SK-N-SH treated with all-trans-retinoic acid at 6 μM for 48 hours (cell line): ENCODE measurements around the gene RIPOR3.

Source experiments
- ARNTL ChIP-seq: fragments of 450-650 bp; formaldehyde crosslinking; IDR thresholded peaks from 2 replicates; pipeline ENCODE4 v1.5.0; 2020; ENCODE audit warnings: low read depth, mild to moderate bottlenecking, moderate library complexity, borderline replicate concordance
- RARB ChIP-seq: fragments of 250-450 bp; sonication (Bioruptor Pico); IDR thresholded peaks from 2 replicates; pipeline ENCODE4 v1.8.0; 2021; ENCODE audit warnings: mild to moderate bottlenecking, moderate library complexity
- ZC3H10 ChIP-seq: fragments of 250-450 bp; sonication (Bioruptor Pico); IDR thresholded peaks from 2 replicates; pipeline ENCODE4 v1.5.1; 2021; ENCODE audit warnings: mild to moderate bottlenecking, moderate library complexity
- ZNF565 ChIP-seq: fragments of 450-650 bp; formaldehyde crosslinking; conservative IDR thresholded peaks from 2 replicates; pipeline ENCODE4 v1.5.0; 2020; ENCODE audit warnings: low read depth, mild to moderate bottlenecking, moderate library complexity
- ZNF8 ChIP-seq: fragments of 450-650 bp; formaldehyde crosslinking; IDR thresholded peaks from 2 replicates; pipeline ENCODE4 v1.5.0; 2020; ENCODE audit warnings: mild to moderate bottlenecking, moderate library complexity
- TF ChIP-seq, protein P1 (sequence below): fragments of 250-450 bp; sonication (Bioruptor Pico); IDR thresholded peaks from 2 replicates; pipeline ENCODE4 v1.5.1; 2021; ENCODE audit warnings: mild to moderate bottlenecking, moderate library complexity
- TF ChIP-seq, protein P2 (sequence below): fragments of 250-450 bp; sonication (Bioruptor Pico); IDR thresholded peaks from 2 replicates; pipeline ENCODE4 v1.8.0; 2020; ENCODE audit warnings: mild to moderate bottlenecking, moderate library complexity, borderline replicate concordance
- TF ChIP-seq, protein P3 (sequence below): fragments of 250-450 bp; sonication (Bioruptor Pico); IDR thresholded peaks from 2 replicates; pipeline ENCODE4 v1.8.0; 2021; ENCODE audit warnings: low read depth, mild to moderate bottlenecking, moderate library complexity, borderline replicate concordance
- TF ChIP-seq, protein P4 (sequence below): fragments of 250-450 bp; sonication (Bioruptor Pico); IDR thresholded peaks from 2 replicates; pipeline ENCODE4 v1.5.0; 2020; ENCODE audit warnings: mild to moderate bottlenecking, moderate library complexity

DNA sequence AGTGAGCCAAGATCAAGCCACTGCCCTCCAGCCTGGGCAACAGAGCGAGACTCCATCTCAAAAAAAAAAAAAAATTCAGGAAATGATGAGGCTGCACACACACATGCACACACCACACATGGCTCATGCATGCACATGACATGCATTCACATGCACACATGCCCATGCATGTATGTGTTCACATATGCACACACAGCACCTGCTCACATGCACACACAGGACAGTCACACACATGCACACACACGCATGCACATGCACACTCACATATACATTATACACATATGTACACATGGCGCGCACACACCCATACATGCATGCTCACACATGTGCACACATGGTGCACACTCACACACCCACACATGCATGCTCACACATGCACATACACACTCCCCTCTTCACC lies 22.5 kb downstream of the RIPOR3 start:
- no peak for TF ChIP-seq RARB
- TF ChIP-seq, protein P1, sequence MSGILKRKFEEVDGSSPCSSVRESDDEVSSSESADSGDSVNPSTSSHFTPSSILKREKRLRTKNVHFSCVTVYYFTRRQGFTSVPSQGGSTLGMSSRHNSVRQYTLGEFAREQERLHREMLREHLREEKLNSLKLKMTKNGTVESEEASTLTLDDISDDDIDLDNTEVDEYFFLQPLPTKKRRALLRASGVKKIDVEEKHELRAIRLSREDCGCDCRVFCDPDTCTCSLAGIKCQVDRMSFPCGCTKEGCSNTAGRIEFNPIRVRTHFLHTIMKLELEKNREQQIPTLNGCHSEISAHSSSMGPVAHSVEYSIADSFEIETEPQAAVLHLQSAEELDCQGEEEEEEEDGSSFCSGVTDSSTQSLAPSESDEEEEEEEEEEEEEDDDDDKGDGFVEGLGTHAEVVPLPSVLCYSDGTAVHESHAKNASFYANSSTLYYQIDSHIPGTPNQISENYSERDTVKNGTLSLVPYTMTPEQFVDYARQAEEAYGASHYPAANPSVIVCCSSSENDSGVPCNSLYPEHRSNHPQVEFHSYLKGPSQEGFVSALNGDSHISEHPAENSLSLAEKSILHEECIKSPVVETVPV: no peak
- TF ChIP-seq, protein P2, sequence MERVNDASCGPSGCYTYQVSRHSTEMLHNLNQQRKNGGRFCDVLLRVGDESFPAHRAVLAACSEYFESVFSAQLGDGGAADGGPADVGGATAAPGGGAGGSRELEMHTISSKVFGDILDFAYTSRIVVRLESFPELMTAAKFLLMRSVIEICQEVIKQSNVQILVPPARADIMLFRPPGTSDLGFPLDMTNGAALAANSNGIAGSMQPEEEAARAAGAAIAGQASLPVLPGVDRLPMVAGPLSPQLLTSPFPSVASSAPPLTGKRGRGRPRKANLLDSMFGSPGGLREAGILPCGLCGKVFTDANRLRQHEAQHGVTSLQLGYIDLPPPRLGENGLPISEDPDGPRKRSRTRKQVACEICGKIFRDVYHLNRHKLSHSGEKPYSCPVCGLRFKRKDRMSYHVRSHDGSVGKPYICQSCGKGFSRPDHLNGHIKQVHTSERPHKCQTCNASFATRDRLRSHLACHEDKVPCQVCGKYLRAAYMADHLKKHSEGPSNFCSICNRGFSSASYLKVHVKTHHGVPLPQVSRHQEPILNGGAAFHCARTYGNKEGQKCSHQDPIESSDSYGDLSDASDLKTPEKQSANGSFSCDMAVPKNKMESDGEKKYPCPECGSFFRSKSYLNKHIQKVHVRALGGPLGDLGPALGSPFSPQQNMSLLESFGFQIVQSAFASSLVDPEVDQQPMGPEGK (CRISPR knock-in tag): no peak
- no peak for TF ChIP-seq ZNF8 (CRISPR knock-in tag)
- TF ChIP-seq, protein P3, sequence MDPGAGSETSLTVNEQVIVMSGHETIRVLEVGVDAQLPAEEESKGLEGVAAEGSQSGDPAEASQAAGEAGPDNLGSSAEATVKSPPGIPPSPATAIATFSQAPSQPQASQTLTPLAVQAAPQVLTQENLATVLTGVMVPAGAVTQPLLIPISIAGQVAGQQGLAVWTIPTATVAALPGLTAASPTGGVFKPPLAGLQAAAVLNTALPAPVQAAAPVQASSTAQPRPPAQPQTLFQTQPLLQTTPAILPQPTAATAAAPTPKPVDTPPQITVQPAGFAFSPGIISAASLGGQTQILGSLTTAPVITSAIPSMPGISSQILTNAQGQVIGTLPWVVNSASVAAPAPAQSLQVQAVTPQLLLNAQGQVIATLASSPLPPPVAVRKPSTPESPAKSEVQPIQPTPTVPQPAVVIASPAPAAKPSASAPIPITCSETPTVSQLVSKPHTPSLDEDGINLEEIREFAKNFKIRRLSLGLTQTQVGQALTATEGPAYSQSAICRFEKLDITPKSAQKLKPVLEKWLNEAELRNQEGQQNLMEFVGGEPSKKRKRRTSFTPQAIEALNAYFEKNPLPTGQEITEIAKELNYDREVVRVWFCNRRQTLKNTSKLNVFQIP (CRISPR knock-in tag): no peak
- no peak for TF ChIP-seq ZC3H10 (CRISPR knock-in tag)
- no peak for TF ChIP-seq ARNTL (CRISPR knock-in tag)
- TF ChIP-seq ZNF565 (CRISPR knock-in tag): no peak
- TF ChIP-seq, protein P4, sequence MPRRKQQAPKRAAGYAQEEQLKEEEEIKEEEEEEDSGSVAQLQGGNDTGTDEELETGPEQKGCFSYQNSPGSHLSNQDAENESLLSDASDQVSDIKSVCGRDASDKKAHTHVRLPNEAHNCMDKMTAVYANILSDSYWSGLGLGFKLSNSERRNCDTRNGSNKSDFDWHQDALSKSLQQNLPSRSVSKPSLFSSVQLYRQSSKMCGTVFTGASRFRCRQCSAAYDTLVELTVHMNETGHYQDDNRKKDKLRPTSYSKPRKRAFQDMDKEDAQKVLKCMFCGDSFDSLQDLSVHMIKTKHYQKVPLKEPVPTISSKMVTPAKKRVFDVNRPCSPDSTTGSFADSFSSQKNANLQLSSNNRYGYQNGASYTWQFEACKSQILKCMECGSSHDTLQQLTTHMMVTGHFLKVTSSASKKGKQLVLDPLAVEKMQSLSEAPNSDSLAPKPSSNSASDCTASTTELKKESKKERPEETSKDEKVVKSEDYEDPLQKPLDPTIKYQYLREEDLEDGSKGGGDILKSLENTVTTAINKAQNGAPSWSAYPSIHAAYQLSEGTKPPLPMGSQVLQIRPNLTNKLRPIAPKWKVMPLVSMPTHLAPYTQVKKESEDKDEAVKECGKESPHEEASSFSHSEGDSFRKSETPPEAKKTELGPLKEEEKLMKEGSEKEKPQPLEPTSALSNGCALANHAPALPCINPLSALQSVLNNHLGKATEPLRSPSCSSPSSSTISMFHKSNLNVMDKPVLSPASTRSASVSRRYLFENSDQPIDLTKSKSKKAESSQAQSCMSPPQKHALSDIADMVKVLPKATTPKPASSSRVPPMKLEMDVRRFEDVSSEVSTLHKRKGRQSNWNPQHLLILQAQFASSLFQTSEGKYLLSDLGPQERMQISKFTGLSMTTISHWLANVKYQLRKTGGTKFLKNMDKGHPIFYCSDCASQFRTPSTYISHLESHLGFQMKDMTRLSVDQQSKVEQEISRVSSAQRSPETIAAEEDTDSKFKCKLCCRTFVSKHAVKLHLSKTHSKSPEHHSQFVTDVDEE: no peak
